ENCODE measurements around the gene FCRL2. TPM values are rescaled to one million over a fixed set of nuclear protein-coding genes. Genes with fewer than 3 reads are reported as not detected.

FCRL2 gene, protein sequence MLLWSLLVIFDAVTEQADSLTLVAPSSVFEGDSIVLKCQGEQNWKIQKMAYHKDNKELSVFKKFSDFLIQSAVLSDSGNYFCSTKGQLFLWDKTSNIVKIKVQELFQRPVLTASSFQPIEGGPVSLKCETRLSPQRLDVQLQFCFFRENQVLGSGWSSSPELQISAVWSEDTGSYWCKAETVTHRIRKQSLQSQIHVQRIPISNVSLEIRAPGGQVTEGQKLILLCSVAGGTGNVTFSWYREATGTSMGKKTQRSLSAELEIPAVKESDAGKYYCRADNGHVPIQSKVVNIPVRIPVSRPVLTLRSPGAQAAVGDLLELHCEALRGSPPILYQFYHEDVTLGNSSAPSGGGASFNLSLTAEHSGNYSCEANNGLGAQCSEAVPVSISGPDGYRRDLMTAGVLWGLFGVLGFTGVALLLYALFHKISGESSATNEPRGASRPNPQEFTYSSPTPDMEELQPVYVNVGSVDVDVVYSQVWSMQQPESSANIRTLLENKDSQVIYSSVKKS
- total RNA-seq = 1 to 10 TPM in 1 of 3 donors, under 1 TPM in 2; 0.49 to 1.1 (median 0.88) TPM
- 109 TPM for total RNA-seq (2013)

DNA sequence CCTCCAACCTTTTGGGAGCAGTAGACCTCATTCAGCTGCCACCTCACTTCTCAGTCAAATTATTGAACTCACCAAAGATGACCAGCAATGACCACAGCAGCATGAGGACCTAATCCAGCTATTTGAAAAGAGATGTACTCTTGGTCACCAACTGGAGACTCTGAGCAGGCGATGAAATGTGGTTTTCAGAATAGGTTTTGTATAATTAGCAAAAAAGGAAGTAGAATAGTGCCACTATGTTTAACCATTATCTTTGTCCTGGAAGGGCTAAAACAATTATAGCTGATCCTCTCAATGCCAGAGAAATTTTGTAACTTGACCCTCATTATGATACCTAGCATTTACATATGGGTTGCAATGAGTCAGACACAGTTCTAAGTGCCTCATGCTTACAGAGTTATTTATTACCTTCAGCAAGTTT lies at the start of gene FCRL2:
FCRL2 (minus strand) TSS at position 162 of the 421 bp plus-strand sequence; CDS start at position 103, 59 bp downstream.
- no peaks in the 10 kb centered on the region for H3K27me3 Mint-ChIP-seq (ENCODE audit: low read depth in 2 of 2)
- no peaks in the 10 kb centered on the region for H3K36me3 ChIP-seq (ENCODE audit: control insufficient read depth, insufficient read depth, low read length)
- no peaks in the 10 kb centered on the region for H3K36me3 Mint-ChIP-seq
- H3K4me3 Mint-ChIP-seq = no peak within 1 kb of the TSS
- H3K9me3 ChIP-seq (ENCODE audit: control insufficient read depth, insufficient read depth, low read length) = no peaks in the 10 kb centered on the region
- H3K9me3 Mint-ChIP-seq = no peaks in the 10 kb centered on the region
- peak within 1 kb of the TSS; percentile 21 for H3K4me3 ChIP-seq (ENCODE audit: low read length)
- intact Hi-C loops (cut with micrococcal nuclease) = loop anchor here (10.0 kb wide), 1 partner anchor 52 kb away; no protein-coding TSS in a partner anchor
- H3K27ac Mint-ChIP-seq = no peak within 1 kb of the TSS
- H3K4me1 Mint-ChIP-seq = peaks cover 31 to 34% of the 10 kb centered on the region in 2 donors
- TF ChIP-seq, protein P1, sequence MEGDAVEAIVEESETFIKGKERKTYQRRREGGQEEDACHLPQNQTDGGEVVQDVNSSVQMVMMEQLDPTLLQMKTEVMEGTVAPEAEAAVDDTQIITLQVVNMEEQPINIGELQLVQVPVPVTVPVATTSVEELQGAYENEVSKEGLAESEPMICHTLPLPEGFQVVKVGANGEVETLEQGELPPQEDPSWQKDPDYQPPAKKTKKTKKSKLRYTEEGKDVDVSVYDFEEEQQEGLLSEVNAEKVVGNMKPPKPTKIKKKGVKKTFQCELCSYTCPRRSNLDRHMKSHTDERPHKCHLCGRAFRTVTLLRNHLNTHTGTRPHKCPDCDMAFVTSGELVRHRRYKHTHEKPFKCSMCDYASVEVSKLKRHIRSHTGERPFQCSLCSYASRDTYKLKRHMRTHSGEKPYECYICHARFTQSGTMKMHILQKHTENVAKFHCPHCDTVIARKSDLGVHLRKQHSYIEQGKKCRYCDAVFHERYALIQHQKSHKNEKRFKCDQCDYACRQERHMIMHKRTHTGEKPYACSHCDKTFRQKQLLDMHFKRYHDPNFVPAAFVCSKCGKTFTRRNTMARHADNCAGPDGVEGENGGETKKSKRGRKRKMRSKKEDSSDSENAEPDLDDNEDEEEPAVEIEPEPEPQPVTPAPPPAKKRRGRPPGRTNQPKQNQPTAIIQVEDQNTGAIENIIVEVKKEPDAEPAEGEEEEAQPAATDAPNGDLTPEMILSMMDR (IDR thresholded peaks at IDR 0.05) = no peak
- DNase-seq (no peak), ATAC-seq (no peak)
- WGBS (ENCODE audit: insufficient coverage) = 0% methylated on average over 1 of the region's 1 CpG
- no peaks in the 10 kb centered on the region for H3K27me3 ChIP-seq (ENCODE audit: control insufficient read depth, insufficient read depth, low read length)
- no peak within 1 kb of the TSS for H3K27ac ChIP-seq (ENCODE audit: low read length)
- peaks cover 26% of the 10 kb centered on the region for H3K4me1 ChIP-seq (ENCODE audit: control insufficient read depth, insufficient read depth, low read length)

DNA sequence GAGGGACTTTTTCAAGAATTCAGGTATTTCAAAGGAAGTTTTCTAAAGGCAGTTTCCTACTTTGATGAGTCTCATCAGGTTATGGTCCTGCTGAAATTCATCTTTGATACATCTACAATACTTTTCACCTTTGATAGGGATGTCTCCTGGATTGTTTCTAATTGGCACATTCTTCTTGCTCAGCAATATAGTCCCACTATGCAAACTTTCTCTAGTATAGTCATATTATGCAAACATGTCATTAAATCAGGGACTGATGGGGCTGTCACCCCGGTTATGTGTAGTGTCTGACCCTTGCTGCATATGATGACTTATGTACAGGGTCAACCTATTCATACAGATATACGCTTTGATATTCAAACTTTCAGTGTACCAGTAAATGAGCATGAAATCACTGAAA lies 43.4 kb upstream of the FCRL2 start:
- intact Hi-C loops (cut with micrococcal nuclease) = no loop called here
- ATAC-seq = no peak
- Mint-ChIP-seq H3K27me3 (ENCODE audit: low read depth in 2 of 2) (peaks cover 18% of the 10 kb centered on the region in 2 donors), H3K4me3 (no peak overlapping the region), H3K27ac (no peak overlapping the region), H3K9me3 (peaks cover 0 to 2% of the 10 kb centered on the region in 2 donors), H3K4me1 (no peaks in the 10 kb centered on the region), H3K36me3 (no peaks in the 10 kb centered on the region)
- peaks cover 4% of the 10 kb centered on the region for H3K4me1 ChIP-seq (ENCODE audit: control insufficient read depth, insufficient read depth, low read length)
- no peak for DNase-seq
- no peaks in the 10 kb centered on the region for H3K9me3 ChIP-seq (ENCODE audit: control insufficient read depth, insufficient read depth, low read length)
- H3K36me3 ChIP-seq (ENCODE audit: control insufficient read depth, insufficient read depth, low read length) = no peaks in the 10 kb centered on the region
- no peaks in the 10 kb centered on the region for H3K27me3 ChIP-seq (ENCODE audit: control insufficient read depth, insufficient read depth, low read length)
- no peak overlapping the region for H3K4me3 ChIP-seq (ENCODE audit: low read length)
- TF ChIP-seq, protein P1 (IDR thresholded peaks at IDR 0.05) = no peak
- no peak overlapping the region for H3K27ac ChIP-seq (ENCODE audit: low read length)
- WGBS (ENCODE audit: insufficient coverage) = 90% methylated on average over 2 of the region's 2 CpGs

DNA sequence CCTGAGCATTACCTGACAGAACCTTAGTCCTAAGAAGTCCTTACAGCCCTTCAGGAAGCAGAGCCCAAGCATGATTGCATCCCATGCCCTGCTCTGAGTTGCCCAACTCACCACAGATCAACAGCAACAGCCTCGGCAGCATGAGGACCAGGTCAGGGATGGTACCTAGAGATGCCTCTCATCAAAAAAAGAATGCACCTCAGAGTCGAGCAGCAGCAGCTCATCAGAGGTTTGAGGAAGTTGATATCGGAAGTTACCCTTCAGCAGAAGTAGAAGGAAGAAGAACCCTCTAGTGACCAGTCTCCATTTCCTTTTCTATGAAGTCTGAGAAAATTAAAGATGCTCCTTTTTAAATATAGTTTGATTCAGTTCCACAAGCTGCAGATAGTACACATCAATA lies 43.0 kb upstream of the FCRL2 start, which contains the start of gene FCRL1:
FCRL1 (minus strand) TSS at position 225 of the 400 bp plus-strand sequence; CDS start at position 142, 83 bp downstream.
- H3K4me1 Mint-ChIP-seq = no peaks in the 10 kb centered on the region
- H3K4me3 Mint-ChIP-seq = no peak within 1 kb of the TSS
- peaks cover 19 to 21% of the 10 kb centered on the region in 2 donors for H3K27me3 Mint-ChIP-seq (ENCODE audit: low read depth in 2 of 2)

More for the DNA sequence above, 43.0 kb upstream of the FCRL2 start, which contains the start of gene FCRL1:
- intact Hi-C loops (cut with micrococcal nuclease) = no loop called here
- Histone ChIP-seq H3K27me3 (ENCODE audit: control insufficient read depth, insufficient read depth, low read length) (no peaks in the 10 kb centered on the region), H3K27ac (ENCODE audit: low read length) (no peak within 1 kb of the TSS), H3K4me3 (ENCODE audit: low read length) (peak within 1 kb of the TSS; percentile 33), H3K9me3 (ENCODE audit: control insufficient read depth, insufficient read depth, low read length) (no peaks in the 10 kb centered on the region), H3K4me1 (ENCODE audit: control insufficient read depth, insufficient read depth, low read length) (peaks cover 4% of the 10 kb centered on the region), H3K36me3 (ENCODE audit: control insufficient read depth, insufficient read depth, low read length) (no peaks in the 10 kb centered on the region)
- Mint-ChIP-seq H3K27ac (no peak within 1 kb of the TSS), H3K9me3 (peaks cover 0 to 2% of the 10 kb centered on the region in 2 donors), H3K36me3 (no peaks in the 10 kb centered on the region)
- DNase-seq (no peak), ATAC-seq (peak in 2 of 3 donors; percentile 48 to 59)
- WGBS (ENCODE audit: insufficient coverage) = 18% methylated on average over 3 of the region's 3 CpGs
- TF ChIP-seq, protein P1 (IDR thresholded peaks at IDR 0.05) = no peak
